ENCODE measurements around the gene RXFP1.

The RXFP1 gene

GRCh38 chr4:158606969-158607368 lies 85.3 kb downstream of the RXFP1 start:
- TF ChIP-seq EP300 (IDR thresholded peaks at IDR 0.05; ENCODE audit: borderline replicate concordance) (no peak), REST (IDR thresholded peaks at IDR 0.05; ENCODE audit: low read depth) (no peak), USF1 (IDR thresholded peaks at IDR 0.05) (no peak), TAF1 (IDR thresholded peaks at IDR 0.05; ENCODE audit: low read depth) (no peak), ZBTB7A (IDR thresholded peaks at IDR 0.05; ENCODE audit: low read depth) (no peak), RAD21 (IDR thresholded peaks at IDR 0.05; ENCODE audit: low read depth) (no peak), MAX (IDR thresholded peaks at IDR 0.05) (no peak), TEAD4 (IDR thresholded peaks at IDR 0.05) (no peak), TCF12 (IDR thresholded peaks at IDR 0.05; ENCODE audit: low read depth) (no peak), FOXM1 (IDR thresholded peaks at IDR 0.05; ENCODE audit: borderline replicate concordance, low read depth) (no peak), NFIC (IDR thresholded peaks at IDR 0.05) (no peak), CREB1 (IDR thresholded peaks at IDR 0.05; ENCODE audit: low read depth) (no peak), YY1 (IDR thresholded peaks at IDR 0.05; ENCODE audit: low read depth) (no peak), CEBPB (IDR thresholded peaks at IDR 0.05) (no peak), EGR1 (IDR thresholded peaks at IDR 0.05) (no peak)

GRCh38 chr4:158609116-158609515 lies 87.4 kb downstream of the RXFP1 start:
- TF ChIP-seq FOXM1 (IDR thresholded peaks at IDR 0.05; ENCODE audit: borderline replicate concordance, low read depth) (no peak), CEBPB (IDR thresholded peaks at IDR 0.05) (no peak), NFIC (IDR thresholded peaks at IDR 0.05) (no peak), RAD21 (IDR thresholded peaks at IDR 0.05; ENCODE audit: low read depth) (no peak), REST (IDR thresholded peaks at IDR 0.05; ENCODE audit: low read depth) (no peak), EGR1 (IDR thresholded peaks at IDR 0.05) (no peak), CREB1 (IDR thresholded peaks at IDR 0.05; ENCODE audit: low read depth) (no peak), MAX (IDR thresholded peaks at IDR 0.05) (no peak), EP300 (IDR thresholded peaks at IDR 0.05; ENCODE audit: borderline replicate concordance) (no peak), USF1 (IDR thresholded peaks at IDR 0.05) (no peak), YY1 (IDR thresholded peaks at IDR 0.05; ENCODE audit: low read depth) (no peak)

GRCh38 chr4:158610790-158611189 lies 89.1 kb downstream of the RXFP1 start:
- TF ChIP-seq NFIC (IDR thresholded peaks at IDR 0.05) (no peak), CREB1 (IDR thresholded peaks at IDR 0.05; ENCODE audit: low read depth) (no peak), RAD21 (IDR thresholded peaks at IDR 0.05; ENCODE audit: low read depth) (no peak), REST (IDR thresholded peaks at IDR 0.05; ENCODE audit: low read depth) (no peak), EGR1 (IDR thresholded peaks at IDR 0.05) (no peak), FOXM1 (IDR thresholded peaks at IDR 0.05; ENCODE audit: borderline replicate concordance, low read depth) (no peak), EP300 (IDR thresholded peaks at IDR 0.05; ENCODE audit: borderline replicate concordance) (no peak), CEBPB (IDR thresholded peaks at IDR 0.05) (no peak), MAX (IDR thresholded peaks at IDR 0.05) (no peak), TAF1 (IDR thresholded peaks at IDR 0.05; ENCODE audit: low read depth) (no peak), YY1 (IDR thresholded peaks at IDR 0.05; ENCODE audit: low read depth) (no peak)

- TF ChIP-seq ZBTB7A (IDR thresholded peaks at IDR 0.05; ENCODE audit: low read depth) (no peak), TCF12 (IDR thresholded peaks at IDR 0.05; ENCODE audit: low read depth) (no peak), EP300 (IDR thresholded peaks at IDR 0.05; ENCODE audit: borderline replicate concordance) (no peak), YY1 (IDR thresholded peaks at IDR 0.05; ENCODE audit: low read depth) (no peak), REST (IDR thresholded peaks at IDR 0.05; ENCODE audit: low read depth) (no peak)
Observed at GRCh38 chr4:158613046-158613445, 91.4 kb downstream of the RXFP1 start.

All from Ishikawa (cell line).